HG03025 (cell line): ENCODE data around the gene NHEJ1.

ENCODE experiments used
- ATAC-seq: cut with Tn5 transposase; IDR thresholded peaks from one replicate; pipeline ENCODE4 v1.9.1; 2021; ENCODE audit warnings: mild to moderate bottlenecking, moderate library complexity; ENCODE audit not compliant: unreplicated experiment, low FRiP score

Gene NHEJ1

GRCh38 chr2:219125225-219125885 lies 35.3 kb downstream of the NHEJ1 start:
- no peak for ATAC-seq

GRCh38 chr2:219124381-219125110 lies 36.1 kb downstream of the NHEJ1 start:
- no peak for ATAC-seq

- ATAC-seq, result no peak
Observed at GRCh38 chr2:219123356-219124135, 37.1 kb downstream of the NHEJ1 start.

GRCh38 chr2:219122202-219122980 lies 38.2 kb downstream of the NHEJ1 start:
- no peak for ATAC-seq

GRCh38 chr2:219120082-219120481 lies 40.5 kb downstream of the NHEJ1 start:
- no peak for ATAC-seq

GRCh38 chr2:219119422-219120043 lies 41.1 kb downstream of the NHEJ1 start:
- ATAC-seq, result no peak

GRCh38 chr2:219118504-219118903 lies 42.1 kb downstream of the NHEJ1 start:
- no peak for ATAC-seq

- ATAC-seq, result no peak
Observed at GRCh38 chr2:219116776-219117646, 43.6 kb downstream of the NHEJ1 start.

- ATAC-seq, result no peak
Observed at GRCh38 chr2:219112651-219113338, 47.8 kb downstream of the NHEJ1 start.

- ATAC-seq, result no peak
Observed at GRCh38 chr2:219112062-219112406, 48.6 kb downstream of the NHEJ1 start.

- ATAC-seq, result no peak
Observed at GRCh38 chr2:219111375-219112061, 49.1 kb downstream of the NHEJ1 start.

GRCh38 chr2:219109471-219109870 lies 51.1 kb downstream of the NHEJ1 start:
- no peak for ATAC-seq

- ATAC-seq, result no peak
Observed at GRCh38 chr2:219107758-219108157, 52.9 kb downstream of the NHEJ1 start.

- no peak for ATAC-seq
Observed at GRCh38 chr2:219106251-219106650, 54.4 kb downstream of the NHEJ1 start.

GRCh38 chr2:219104107-219105035 lies 56.2 kb downstream of the NHEJ1 start:
- ATAC-seq, result no peak

GRCh38 chr2:219099329-219099728 lies 61.3 kb downstream of the NHEJ1 start:
- ATAC-seq, result no peak

- no peak for ATAC-seq
Observed at GRCh38 chr2:219095406-219095935, 65.1 kb downstream of the NHEJ1 start.
